ENCODE measurements around the gene GPRC5A. TPM values are rescaled to one million over a fixed set of nuclear protein-coding genes. Genes with fewer than 3 reads are reported as not detected.

GPRC5A gene
- total and polyA plus RNA-seq, 2 of the 13 experiments (the other 11 are each of a cell fraction or from before 2014, with no cell fraction given), result 0.27 to 3.0 TPM

- TF ChIP-seq CBX2 (IDR thresholded peaks at IDR 0.05; ENCODE audit: low read depth, low read length) (no peak), CBX2 (CRISPR knock-in tag; IDR thresholded peaks at IDR 0.05; ENCODE audit: low read depth) (no peak), KIAA2018 (CRISPR knock-in tag; IDR thresholded peaks at IDR 0.05; ENCODE audit: borderline replicate concordance) (no peak), CCDC6 (CRISPR knock-in tag; IDR thresholded peaks at IDR 0.05) (no peak), RFX3 (CRISPR knock-in tag; IDR thresholded peaks at IDR 0.05) (no peak), RXRA (CRISPR knock-in tag; IDR thresholded peaks at IDR 0.05) (no peak), FOXO1 (CRISPR knock-in tag; IDR thresholded peaks at IDR 0.05) (no peak), CHD4 (IDR thresholded peaks at IDR 0.05; ENCODE audit: borderline replicate concordance, low read length) (no peak), ZNF264 (CRISPR knock-in tag; IDR thresholded peaks at IDR 0.05) (no peak), DRAP1 (CRISPR knock-in tag; IDR thresholded peaks at IDR 0.05) (no peak), ZNF652 (CRISPR knock-in tag; IDR thresholded peaks at IDR 0.05; ENCODE audit: borderline replicate concordance, low read depth) (no peak), SIN3B (IDR thresholded peaks at IDR 0.05; ENCODE audit: low read length) (no peak), HOXD1 (CRISPR knock-in tag; IDR thresholded peaks at IDR 0.05) (no peak), KMT2B (CRISPR knock-in tag; IDR thresholded peaks at IDR 0.05) (no peak), ZNF430 (CRISPR knock-in tag; IDR thresholded peaks at IDR 0.05) (no peak), RAD51 (IDR thresholded peaks at IDR 0.05; ENCODE audit: borderline replicate concordance) (no peak), ZNF749 (CRISPR knock-in tag; IDR thresholded peaks at IDR 0.05; ENCODE audit: borderline replicate concordance) (no peak)
- TF ChIP-seq, protein P1, sequence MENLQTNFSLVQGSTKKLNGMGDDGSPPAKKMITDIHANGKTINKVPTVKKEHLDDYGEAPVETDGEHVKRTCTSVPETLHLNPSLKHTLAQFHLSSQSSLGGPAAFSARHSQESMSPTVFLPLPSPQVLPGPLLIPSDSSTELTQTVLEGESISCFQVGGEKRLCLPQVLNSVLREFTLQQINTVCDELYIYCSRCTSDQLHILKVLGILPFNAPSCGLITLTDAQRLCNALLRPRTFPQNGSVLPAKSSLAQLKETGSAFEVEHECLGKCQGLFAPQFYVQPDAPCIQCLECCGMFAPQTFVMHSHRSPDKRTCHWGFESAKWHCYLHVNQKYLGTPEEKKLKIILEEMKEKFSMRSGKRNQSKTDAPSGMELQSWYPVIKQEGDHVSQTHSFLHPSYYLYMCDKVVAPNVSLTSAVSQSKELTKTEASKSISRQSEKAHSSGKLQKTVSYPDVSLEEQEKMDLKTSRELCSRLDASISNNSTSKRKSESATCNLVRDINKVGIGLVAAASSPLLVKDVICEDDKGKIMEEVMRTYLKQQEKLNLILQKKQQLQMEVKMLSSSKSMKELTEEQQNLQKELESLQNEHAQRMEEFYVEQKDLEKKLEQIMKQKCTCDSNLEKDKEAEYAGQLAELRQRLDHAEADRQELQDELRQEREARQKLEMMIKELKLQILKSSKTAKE (CRISPR knock-in tag; IDR thresholded peaks at IDR 0.05; ENCODE audit: borderline replicate concordance), result no peak
- ChIA-PET POLR2A (no interaction called here), CTCF (ENCODE audit: low intra/inter-chr PET ratio, low total read pairs) (no interaction called here)
- 0 out of 2 replicates have a peak, but pooled peaks cover 9% of the 10 kb centered on the region for H3K4me1 ChIP-seq (ENCODE audit: insufficient read depth, low read length)
- H2AFZ ChIP-seq (ENCODE audit: low read length), result no peak overlapping the region
- H3K4me2 ChIP-seq (ENCODE audit: low read depth, low read length), result no peak overlapping the region
- FAIRE-seq (no peak), DNase-seq (ENCODE audit: low spot score) (no peak), ATAC-seq (no peak)
- no peak overlapping the region for H3K4me3 ChIP-seq (replicated peaks in 1 of 3; ENCODE audit: insufficient read depth in 1 of 3, low read depth in 2 of 3, low read length in 3 of 3)
- no peaks in the 10 kb centered on the region for H3K36me3 ChIP-seq (replicated peaks in 1 of 2; ENCODE audit: control insufficient read depth in 1 of 2, insufficient read depth in 2 of 2, low read length in 2 of 2)
- peaks cover 3 to 18% of the 10 kb centered on the region in 2 experiments; a peak in 4 of 5 replicates for H3K27me3 ChIP-seq (ENCODE audit: control insufficient read depth in 1 of 2, insufficient read depth in 2 of 2, low read length in 2 of 2)
- WGBS (ENCODE audit: low lambda C conversion rate), result 68% methylated on average over 6 of the region's 6 CpGs
- no peak overlapping the region for H3K9ac ChIP-seq (ENCODE audit: insufficient read depth, low read depth, low read length)
- in situ Hi-C loops (cut with HindIII; ENCODE audit: extremely low pct_ligation_motif_present, low pct_unique_long_range_greater_than_20kb), result no loop called here
- BruUV-seq (replicated peaks), result no TSS peak
- no peaks in the 10 kb centered on the region for H3K9me3 ChIP-seq (ENCODE audit: low read length)
- intact Hi-C loops (cut with micrococcal nuclease; ENCODE audit: unreplicated experiment), result no loop called here
- H4K20me1 ChIP-seq (ENCODE audit: insufficient read depth, low read length), result no peaks in the 10 kb centered on the region
- no peak overlapping the region for H3K27ac ChIP-seq (ENCODE audit: extremely low read length, insufficient read depth, low read length)
- no peaks in the 10 kb centered on the region for H3K79me2 ChIP-seq (ENCODE audit: insufficient read depth, low read length)
Measured at GRCh38 chr12:12897302-12897701, 5.9 kb downstream of the GPRC5A start.
